Endothelial cell of umbilical vein (primary cell): Measurements from ENCODE around the gene UBE2G1.

ENCODE experiments used
- CTCF ChIP-seq, 2 donors: IDR thresholded peaks; 1 replicate in 1 of 2; 2 replicates in 1 of 2; pipeline ENCODE4 v1.5.1; 2011; ENCODE audit warnings: low read length in 2 of 2, mild to moderate bottlenecking in 2 of 2, moderate library complexity in 2 of 2, control low read depth in 1 of 2, inconsistent platforms in 1 of 2, low read depth in 1 of 2; ENCODE audit not compliant: insufficient read depth in 1 of 2; ENCODE audit errors: extremely low read depth in 1 of 2
- EZH2 ChIP-seq: IDR thresholded peaks from 2 replicates; pipeline ENCODE4 v1.6.1; 2012; ENCODE audit warnings: borderline replicate concordance, low read depth, mild to moderate bottlenecking, moderate library complexity, low read length, inconsistent platforms; ENCODE audit not compliant: severe bottlenecking
- FOS ChIP-seq: IDR thresholded peaks from 2 replicates; pipeline ENCODE4 v1.6.1; 2011; ENCODE audit warnings: mild to moderate bottlenecking, low read length, moderate library complexity, borderline replicate concordance; ENCODE audit not compliant: insufficient read depth
- GATA2 ChIP-seq: IDR thresholded peaks from 2 replicates; pipeline ENCODE4 v1.7.0; 2011; ENCODE audit warnings: low read depth, mild to moderate bottlenecking, moderate library complexity, mixed read lengths, low read length; ENCODE audit not compliant: insufficient read length, insufficient read depth
- MYC ChIP-seq: IDR thresholded peaks from one replicate; pipeline ENCODE4 v1.6.1; 2011; ENCODE audit warnings: mild to moderate bottlenecking, low read depth, low read length
- POLR2A ChIP-seq: IDR thresholded peaks from 2 replicates; pipeline ENCODE4 v1.6.1; 2012; ENCODE audit warnings: low read depth, mild to moderate bottlenecking, control low read depth, low read length
- POLR2AphosphoS5 ChIP-seq: IDR thresholded peaks from 2 replicates; pipeline ENCODE4 v1.6.1; 2012; ENCODE audit warnings: low read depth, mild to moderate bottlenecking, control low read depth, low read length, moderate library complexity; ENCODE audit not compliant: insufficient read depth

- TF ChIP-seq POLR2AphosphoS5, result no peak
- TF ChIP-seq POLR2A, result no peak
- no peak for TF ChIP-seq CTCF (IDR thresholded peaks at IDR 0.05; ENCODE audit: extremely low read depth in 1 of 2, insufficient read depth in 1 of 2, low read depth in 1 of 2, low read length in 2 of 2)
- TF ChIP-seq EZH2, result no peak
- no peak for TF ChIP-seq FOS
- no peak for TF ChIP-seq GATA2
- no peak for TF ChIP-seq MYC
These were observed 56.6 kb downstream of the UBE2G1 start for GRCh38 chr17:4309897-4310296.
